ENCODE data around the gene ZNF205.

DNA sequence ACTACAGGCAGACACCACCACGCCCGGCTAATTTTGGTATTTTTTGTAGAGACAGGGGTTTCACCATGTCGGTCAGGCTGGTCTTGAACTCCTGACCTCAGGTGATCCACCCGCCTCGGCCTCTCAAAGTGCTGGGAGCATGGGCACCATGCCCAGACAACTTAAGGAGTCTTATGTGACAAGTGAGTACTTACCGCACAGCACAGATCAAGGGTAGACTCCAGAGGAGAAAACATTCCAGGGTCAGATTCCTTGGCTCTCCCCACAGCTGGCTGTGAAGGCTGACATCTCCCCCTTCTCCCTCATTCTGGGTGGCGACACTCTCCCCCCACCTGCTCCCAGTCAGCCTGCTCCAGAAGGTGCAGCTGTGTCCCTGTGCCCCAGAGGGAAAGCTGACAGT is 23.9 kb upstream of the ZNF205 start:
- TF ChIP-seq, protein P1, sequence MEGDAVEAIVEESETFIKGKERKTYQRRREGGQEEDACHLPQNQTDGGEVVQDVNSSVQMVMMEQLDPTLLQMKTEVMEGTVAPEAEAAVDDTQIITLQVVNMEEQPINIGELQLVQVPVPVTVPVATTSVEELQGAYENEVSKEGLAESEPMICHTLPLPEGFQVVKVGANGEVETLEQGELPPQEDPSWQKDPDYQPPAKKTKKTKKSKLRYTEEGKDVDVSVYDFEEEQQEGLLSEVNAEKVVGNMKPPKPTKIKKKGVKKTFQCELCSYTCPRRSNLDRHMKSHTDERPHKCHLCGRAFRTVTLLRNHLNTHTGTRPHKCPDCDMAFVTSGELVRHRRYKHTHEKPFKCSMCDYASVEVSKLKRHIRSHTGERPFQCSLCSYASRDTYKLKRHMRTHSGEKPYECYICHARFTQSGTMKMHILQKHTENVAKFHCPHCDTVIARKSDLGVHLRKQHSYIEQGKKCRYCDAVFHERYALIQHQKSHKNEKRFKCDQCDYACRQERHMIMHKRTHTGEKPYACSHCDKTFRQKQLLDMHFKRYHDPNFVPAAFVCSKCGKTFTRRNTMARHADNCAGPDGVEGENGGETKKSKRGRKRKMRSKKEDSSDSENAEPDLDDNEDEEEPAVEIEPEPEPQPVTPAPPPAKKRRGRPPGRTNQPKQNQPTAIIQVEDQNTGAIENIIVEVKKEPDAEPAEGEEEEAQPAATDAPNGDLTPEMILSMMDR (conservative IDR thresholded peaks at IDR 0.05 in 1 of 2, IDR thresholded peaks at IDR 0.05 in 1 of 2; ENCODE audit: low read depth in 1 of 2, low read length in 2 of 2) = no peak
- TF ChIP-seq EZH2 (IDR thresholded peaks at IDR 0.05; ENCODE audit: low read length, missing control alignments) = no peak
